Glutamatergic neuron (in vitro differentiated cells): Measurements from ENCODE around the gene TNFSF9. TPM values are rescaled to one million over a fixed set of nuclear protein-coding genes. Genes with fewer than 3 reads are reported as not detected.
A peak's percentile ranks its signal among the peaks of the same experiment; 100 is the strongest.

Experiments used
- DNase-seq: peaks from one replicate; pipeline ENCODE4 v3.0.0; 2022
- H3K27ac Mint-ChIP-seq: one replicate; pipeline ENCODE4 v1.8.0; 2020; ENCODE audit warnings: mild to moderate bottlenecking, mixed read lengths, inconsistent platforms; ENCODE audit not compliant: unreplicated experiment
- H3K27me3 Mint-ChIP-seq: one replicate; pipeline ENCODE4 v1.8.0; 2020; ENCODE audit warnings: mild to moderate bottlenecking, moderate library complexity, mixed read lengths, inconsistent platforms; ENCODE audit not compliant: unreplicated experiment
- H3K36me3 Mint-ChIP-seq: one replicate; pipeline ENCODE4 v1.8.0; 2020; ENCODE audit warnings: mild to moderate bottlenecking, mixed read lengths, inconsistent platforms; ENCODE audit not compliant: unreplicated experiment
- H3K4me1 Mint-ChIP-seq: one replicate; pipeline ENCODE4 v1.8.0; 2020; ENCODE audit warnings: mild to moderate bottlenecking, low read depth, mixed read lengths, inconsistent platforms; ENCODE audit not compliant: unreplicated experiment
- H3K4me3 Mint-ChIP-seq: one replicate; pipeline ENCODE4 v1.8.0; 2020; ENCODE audit warnings: mild to moderate bottlenecking, mixed read lengths, inconsistent platforms; ENCODE audit not compliant: unreplicated experiment
- H3K9me3 Mint-ChIP-seq: one replicate; pipeline ENCODE4 v1.8.0; 2020; ENCODE audit warnings: mild to moderate bottlenecking, moderate library complexity, mixed read lengths, inconsistent platforms; ENCODE audit not compliant: unreplicated experiment
- total RNA-seq: library from RNA; stranded (reverse); fragmentation: NEBNext Ultra II Directional; extraction: Animal tissue kit (Norgen Biotek cat#: 25700); gene quantifications from one replicate; pipeline ENCODE4 v1.2.1, GENCODE V29; 2021; ENCODE audit not compliant: unreplicated experiment
- TF ChIP-seq, protein P1 (sequence below): fragments of 200-600 bp; sonication (generic); IDR thresholded peaks from one replicate; pipeline ENCODE4 v1.5.0; 2021; ENCODE audit not compliant: partially characterized antibody, unreplicated experiment

Gene TNFSF9
- total RNA-seq, 1 donor from 2014 or later, result 6.9 TPM

DNA sequence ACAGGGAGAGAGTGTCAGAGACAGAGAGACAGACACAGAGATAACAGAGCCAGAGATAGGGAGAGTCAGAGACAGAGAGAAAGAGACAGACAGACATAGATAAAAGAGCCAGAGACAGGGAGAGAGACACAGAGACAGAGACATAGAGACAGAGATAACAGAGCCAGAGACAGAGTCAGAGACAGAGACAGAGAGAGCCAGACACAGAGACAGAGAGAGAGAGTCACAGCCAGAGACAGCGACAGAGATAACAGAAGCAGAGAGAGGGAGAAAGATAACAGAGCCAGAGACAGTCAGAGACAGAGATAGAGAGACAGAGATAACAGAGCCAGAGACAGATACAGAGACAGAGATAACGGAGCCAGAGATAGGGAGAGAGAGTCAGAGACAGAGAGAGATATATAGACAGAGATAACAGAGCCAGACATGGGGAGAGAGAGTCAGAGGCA is 865 bp upstream of the TNFSF9 start:
- TF ChIP-seq, protein P1, sequence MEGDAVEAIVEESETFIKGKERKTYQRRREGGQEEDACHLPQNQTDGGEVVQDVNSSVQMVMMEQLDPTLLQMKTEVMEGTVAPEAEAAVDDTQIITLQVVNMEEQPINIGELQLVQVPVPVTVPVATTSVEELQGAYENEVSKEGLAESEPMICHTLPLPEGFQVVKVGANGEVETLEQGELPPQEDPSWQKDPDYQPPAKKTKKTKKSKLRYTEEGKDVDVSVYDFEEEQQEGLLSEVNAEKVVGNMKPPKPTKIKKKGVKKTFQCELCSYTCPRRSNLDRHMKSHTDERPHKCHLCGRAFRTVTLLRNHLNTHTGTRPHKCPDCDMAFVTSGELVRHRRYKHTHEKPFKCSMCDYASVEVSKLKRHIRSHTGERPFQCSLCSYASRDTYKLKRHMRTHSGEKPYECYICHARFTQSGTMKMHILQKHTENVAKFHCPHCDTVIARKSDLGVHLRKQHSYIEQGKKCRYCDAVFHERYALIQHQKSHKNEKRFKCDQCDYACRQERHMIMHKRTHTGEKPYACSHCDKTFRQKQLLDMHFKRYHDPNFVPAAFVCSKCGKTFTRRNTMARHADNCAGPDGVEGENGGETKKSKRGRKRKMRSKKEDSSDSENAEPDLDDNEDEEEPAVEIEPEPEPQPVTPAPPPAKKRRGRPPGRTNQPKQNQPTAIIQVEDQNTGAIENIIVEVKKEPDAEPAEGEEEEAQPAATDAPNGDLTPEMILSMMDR, result no peak
- Mint-ChIP-seq H3K4me1 (peaks cover 19% of the 10 kb centered on the region), H3K9me3 (peaks cover 16% of the 10 kb centered on the region), H3K27ac (no peak overlapping the region), H3K27me3 (peaks cover 20% of the 10 kb centered on the region), H3K4me3 (peak overlapping the region; percentile 91), H3K36me3 (peaks cover 11% of the 10 kb centered on the region)
- no peak for DNase-seq

DNA sequence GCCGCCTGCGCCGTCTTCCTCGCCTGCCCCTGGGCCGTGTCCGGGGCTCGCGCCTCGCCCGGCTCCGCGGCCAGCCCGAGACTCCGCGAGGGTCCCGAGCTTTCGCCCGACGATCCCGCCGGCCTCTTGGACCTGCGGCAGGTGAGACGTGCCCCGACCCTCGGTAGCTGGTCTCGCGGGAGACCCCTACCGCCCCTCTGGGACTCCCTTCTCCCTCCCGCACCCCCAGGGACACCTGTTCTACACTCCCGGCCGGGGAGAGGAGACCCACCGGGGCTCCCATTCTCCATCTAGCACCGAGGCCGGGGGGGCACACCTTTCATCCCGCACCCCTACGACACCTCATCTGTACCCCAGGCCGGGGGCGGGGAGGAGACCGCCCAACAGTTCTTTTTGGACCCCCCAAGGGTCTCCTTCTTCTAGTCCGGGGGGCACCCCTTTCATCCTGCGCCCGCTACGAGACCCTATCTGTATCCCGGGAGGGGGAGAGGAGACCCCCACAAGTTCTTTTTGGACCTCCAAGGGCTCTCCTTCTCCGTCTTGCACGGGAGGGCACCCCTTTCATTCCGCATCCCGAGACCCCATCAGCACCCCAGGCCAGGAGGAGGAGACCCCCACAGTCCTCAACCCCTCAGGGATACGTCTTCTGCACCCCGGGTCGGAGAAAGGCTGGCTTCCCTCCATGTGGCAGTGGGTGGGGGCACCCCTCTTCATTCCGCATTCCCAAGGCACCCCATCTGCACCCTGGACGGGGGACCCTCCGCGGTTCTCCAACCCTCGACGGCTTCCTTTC is 533 bp downstream of the TNFSF9 start:
- Mint-ChIP-seq H3K9me3 (peaks cover 16% of the 10 kb centered on the region), H3K27me3 (peaks cover 20% of the 10 kb centered on the region), H3K27ac (no peak overlapping the region), H3K36me3 (peaks cover 11% of the 10 kb centered on the region), H3K4me1 (peaks cover 19% of the 10 kb centered on the region), H3K4me3 (peak overlapping the region; percentile 91)
- TF ChIP-seq, protein P1, result no peak
- DNase-seq, result no peak

DNA sequence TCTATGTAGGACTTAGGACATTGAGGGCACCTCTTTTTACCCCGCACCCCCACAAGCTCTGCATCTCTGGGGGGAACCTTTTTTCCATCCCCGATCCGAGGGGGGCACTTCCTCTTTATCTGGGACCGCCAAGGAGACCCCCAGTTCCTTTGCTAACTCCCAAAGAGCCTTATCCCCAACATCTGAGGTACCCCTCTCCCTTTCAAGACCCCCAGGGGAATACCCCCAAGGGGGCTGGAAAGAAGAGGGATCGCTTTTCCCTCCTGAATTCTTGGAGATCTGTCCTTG is 1.1 kb downstream of the TNFSF9 start:
- Mint-ChIP-seq H3K27me3 (peaks cover 20% of the 10 kb centered on the region), H3K4me1 (peaks cover 19% of the 10 kb centered on the region), H3K36me3 (peaks cover 11% of the 10 kb centered on the region), H3K9me3 (peaks cover 16% of the 10 kb centered on the region), H3K4me3 (peak overlapping the region; percentile 91), H3K27ac (peak overlapping the region; percentile 15)
- TF ChIP-seq, protein P1, result no peak
- DNase-seq, result no peak

DNA sequence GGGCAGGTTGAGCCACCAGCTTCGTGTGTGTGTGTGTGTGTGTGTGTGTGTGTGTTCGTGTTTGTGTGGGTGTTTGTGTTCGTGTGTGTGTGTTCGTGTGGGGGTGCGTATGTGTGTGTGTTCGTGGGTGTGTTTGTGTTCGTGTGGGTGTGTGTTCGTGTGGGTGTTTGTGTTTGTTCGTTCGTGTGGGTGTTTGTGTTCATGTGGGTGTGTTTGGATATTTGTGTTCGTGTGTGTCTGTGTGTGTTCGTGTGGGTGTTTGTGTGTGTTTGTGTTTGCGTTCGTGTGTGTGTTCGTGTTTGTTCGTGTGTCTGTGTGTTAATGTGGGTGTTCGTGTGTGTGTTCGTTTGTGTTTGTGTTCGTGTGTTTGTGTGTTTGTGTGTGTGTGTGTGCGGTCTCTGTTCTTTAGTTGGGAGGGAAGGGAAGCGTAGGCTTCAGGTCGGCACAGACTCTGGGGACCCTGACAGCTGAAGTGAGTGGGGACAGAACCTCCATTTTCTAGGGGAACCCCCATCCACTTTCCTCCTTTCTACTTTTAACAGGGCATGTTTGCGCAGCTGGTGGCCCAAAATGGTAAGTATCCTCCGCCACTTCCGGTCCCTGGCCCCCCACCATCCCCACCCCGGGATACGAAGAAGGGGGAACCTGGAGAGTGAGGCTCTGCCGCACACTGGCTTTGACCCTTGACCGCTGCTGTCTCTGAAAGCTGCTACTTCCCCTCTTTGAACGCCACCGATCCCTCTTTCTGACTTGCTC is 1.6 kb downstream of the TNFSF9 start:
- Mint-ChIP-seq H3K4me1 (peaks cover 19% of the 10 kb centered on the region), H3K36me3 (peaks cover 11% of the 10 kb centered on the region), H3K27ac (peak overlapping the region; percentile 15), H3K4me3 (peak overlapping the region; percentile 91), H3K27me3 (peaks cover 20% of the 10 kb centered on the region), H3K9me3 (peaks cover 19% of the 10 kb centered on the region)
- DNase-seq, result no peak
- TF ChIP-seq, protein P1, result no peak

DNA sequence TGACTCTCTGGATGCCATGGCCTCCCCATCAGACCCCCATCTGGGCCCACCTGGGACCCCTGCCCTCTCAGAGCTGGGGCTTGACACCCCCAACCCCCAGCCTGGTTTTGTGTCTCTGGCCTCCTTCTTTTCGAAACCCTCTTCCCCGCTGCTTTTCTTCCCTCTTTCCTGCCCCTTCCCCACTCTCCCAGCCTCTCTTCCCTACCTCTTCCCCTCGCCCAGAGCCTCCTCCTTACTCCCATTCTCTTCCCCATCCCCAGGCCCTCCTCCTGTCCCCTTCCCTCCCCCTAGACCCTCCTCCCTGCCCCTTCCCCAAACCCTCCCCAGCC is 2.1 kb downstream of the TNFSF9 start:
- peaks cover 19% of the 10 kb centered on the region for H3K4me1 Mint-ChIP-seq
- no peak overlapping the region for H3K27ac Mint-ChIP-seq
- TF ChIP-seq, protein P1, result no peak
- DNase-seq, result no peak
- H3K9me3 Mint-ChIP-seq, result peaks cover 19% of the 10 kb centered on the region
- peak overlapping the region; percentile 27 for H3K4me3 Mint-ChIP-seq
- peaks cover 11% of the 10 kb centered on the region for H3K36me3 Mint-ChIP-seq
- peaks cover 20% of the 10 kb centered on the region for H3K27me3 Mint-ChIP-seq
